ENCODE data around the gene B3GNT7. TPM values are rescaled to one million over a fixed set of nuclear protein-coding genes. Genes with fewer than 3 reads are reported as not detected.

B3GNT7 gene
- total RNA-seq, 1 donor from 2014 or later, result 0.90 TPM

DNA sequence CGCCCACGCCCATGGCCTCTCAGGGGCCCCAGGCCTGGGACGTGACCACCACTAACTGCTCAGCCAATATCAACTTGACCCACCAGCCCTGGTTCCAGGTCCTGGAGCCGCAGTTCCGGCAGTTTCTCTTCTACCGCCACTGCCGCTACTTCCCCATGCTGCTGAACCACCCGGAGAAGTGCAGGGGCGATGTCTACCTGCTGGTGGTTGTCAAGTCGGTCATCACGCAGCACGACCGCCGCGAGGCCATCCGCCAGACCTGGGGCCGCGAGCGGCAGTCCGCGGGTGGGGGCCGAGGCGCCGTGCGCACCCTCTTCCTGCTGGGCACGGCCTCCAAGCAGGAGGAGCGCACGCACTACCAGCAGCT is 2.4 kb downstream of the B3GNT7 start:
- Histone ChIP-seq H3K4me2 (no peak overlapping the region), H3F3A (ENCODE audit: low read depth) (peaks cover 24% of the 10 kb centered on the region), H3K9me3 (ENCODE audit: low read depth) (no peaks in the 10 kb centered on the region), H3K4me3 (no peak overlapping the region), H4K20me1 (ENCODE audit: low read depth) (no peaks in the 10 kb centered on the region), H3K27me3 (peaks cover 34% of the 10 kb centered on the region), H2AFZ (replicated peaks) (no peak overlapping the region), H3K36me3 (no peaks in the 10 kb centered on the region), H3K27ac (no peak overlapping the region), H3K9ac (no peak overlapping the region), H3K79me2 (ENCODE audit: low read depth) (no peaks in the 10 kb centered on the region), H3K4me1 (peaks cover 26% of the 10 kb centered on the region)
- Mint-ChIP-seq H3K27ac (no peak overlapping the region), H3K36me3 (no peaks in the 10 kb centered on the region), H3K4me1 (peaks cover 28% of the 10 kb centered on the region), H3K27me3 (ENCODE audit: insufficient read depth, low read depth) (peaks cover 37% of the 10 kb centered on the region), H3K9me3 (no peaks in the 10 kb centered on the region), H3K4me3 (no peak overlapping the region)
- DNase-seq (ENCODE audit: low spot score), result no peak
- TF ChIP-seq EZH2phosphoT487 (IDR thresholded peaks at IDR 0.05) (no peak), EZH2 (IDR thresholded peaks at IDR 0.05) (no peak), CTCF (IDR thresholded peaks at IDR 0.05) (no peak)

GRCh38 chr2:231398585-231398984 is 3.1 kb downstream of the B3GNT7 start:
- no peaks in the 10 kb centered on the region for H4K20me1 ChIP-seq (ENCODE audit: low read depth)
- no peak overlapping the region for H3K27ac ChIP-seq
- TF ChIP-seq EZH2 (IDR thresholded peaks at IDR 0.05) (no peak), EZH2phosphoT487 (IDR thresholded peaks at IDR 0.05) (no peak), CTCF (IDR thresholded peaks at IDR 0.05) (no peak)
- peaks cover 25% of the 10 kb centered on the region for H3K4me1 Mint-ChIP-seq
- H3K4me3 Mint-ChIP-seq, result no peak overlapping the region
- H3K36me3 ChIP-seq, result no peaks in the 10 kb centered on the region
- H3K36me3 Mint-ChIP-seq, result no peaks in the 10 kb centered on the region
- peaks cover 31% of the 10 kb centered on the region for H3K27me3 Mint-ChIP-seq (ENCODE audit: insufficient read depth, low read depth)
- no peak overlapping the region for H3K4me3 ChIP-seq
- no peaks in the 10 kb centered on the region for H3K9me3 Mint-ChIP-seq
- H3K27ac Mint-ChIP-seq, result no peak overlapping the region
- H3K4me2 ChIP-seq, result no peak overlapping the region
- H3K9me3 ChIP-seq (ENCODE audit: low read depth), result no peaks in the 10 kb centered on the region
- H3K9ac ChIP-seq, result no peak overlapping the region
- H2AFZ ChIP-seq (replicated peaks), result no peak overlapping the region
- H3K79me2 ChIP-seq (ENCODE audit: low read depth), result no peaks in the 10 kb centered on the region
- no peak for DNase-seq (ENCODE audit: low spot score)
- H3K27me3 ChIP-seq, result peaks cover 34% of the 10 kb centered on the region
- peaks cover 25% of the 10 kb centered on the region for H3K4me1 ChIP-seq
- peaks cover 24% of the 10 kb centered on the region for H3F3A ChIP-seq (ENCODE audit: low read depth)

DNA sequence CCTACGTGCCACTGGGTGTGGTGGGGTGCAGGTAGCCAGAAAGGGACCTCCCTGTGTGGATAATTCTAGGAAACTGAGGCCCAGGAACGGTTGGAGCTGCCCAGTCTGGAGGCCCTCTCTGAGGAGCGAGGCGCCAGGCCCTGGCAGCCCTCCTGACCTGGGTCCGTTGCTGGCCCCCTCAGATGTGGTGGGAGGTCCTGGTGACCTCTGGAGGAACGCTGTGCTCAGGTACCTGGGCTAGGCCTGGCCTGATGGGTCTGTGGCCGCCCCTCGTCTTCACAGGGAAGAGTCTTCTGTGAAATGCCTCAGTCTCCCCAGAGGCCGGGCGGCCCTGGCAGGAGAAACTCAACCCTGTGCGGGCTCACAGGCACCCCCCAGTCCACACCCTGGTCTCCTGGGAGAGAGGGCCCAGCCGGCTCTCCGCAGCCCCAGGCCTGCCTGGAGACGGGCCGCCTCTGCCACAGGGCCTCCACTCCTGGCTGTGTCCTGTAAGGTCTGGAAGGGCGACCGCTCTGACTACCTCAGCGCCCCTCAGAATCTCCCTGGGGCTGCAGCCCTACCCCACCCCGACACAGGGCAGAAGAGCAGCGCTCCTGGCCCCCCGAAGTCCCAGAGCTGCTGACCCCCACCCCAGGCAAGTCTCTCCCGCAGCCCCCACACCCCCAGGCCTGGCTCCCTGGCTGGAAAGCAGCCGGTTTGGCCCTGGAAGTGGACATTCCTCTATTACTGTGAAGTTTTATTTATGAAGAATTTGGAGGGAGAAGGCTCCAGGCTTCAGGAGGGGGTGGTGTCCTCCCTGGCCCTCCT is 3.7 kb downstream of the B3GNT7 start:
- Mint-ChIP-seq H3K36me3 (no peaks in the 10 kb centered on the region), H3K9me3 (no peaks in the 10 kb centered on the region), H3K4me1 (peaks cover 25% of the 10 kb centered on the region), H3K27me3 (ENCODE audit: insufficient read depth, low read depth) (peaks cover 30% of the 10 kb centered on the region), H3K4me3 (no peak overlapping the region), H3K27ac (no peak overlapping the region)
- DNase-seq (ENCODE audit: low spot score), result no peak
- no peaks in the 10 kb centered on the region for H3K36me3 ChIP-seq
- H3K4me3 ChIP-seq, result no peak overlapping the region
- H3K79me2 ChIP-seq (ENCODE audit: low read depth), result no peaks in the 10 kb centered on the region
- H3K4me1 ChIP-seq, result peaks cover 25% of the 10 kb centered on the region
- H3K4me2 ChIP-seq, result no peak overlapping the region
- H4K20me1 ChIP-seq (ENCODE audit: low read depth), result no peaks in the 10 kb centered on the region
- no peaks in the 10 kb centered on the region for H3K9me3 ChIP-seq (ENCODE audit: low read depth)
- no peak overlapping the region for H3K9ac ChIP-seq
- H2AFZ ChIP-seq (replicated peaks), result no peak overlapping the region
- H3K27ac ChIP-seq, result no peak overlapping the region
- TF ChIP-seq EZH2phosphoT487 (IDR thresholded peaks at IDR 0.05) (no peak), EZH2 (IDR thresholded peaks at IDR 0.05) (no peak), CTCF (IDR thresholded peaks at IDR 0.05) (no peak)
- peaks cover 20% of the 10 kb centered on the region for H3F3A ChIP-seq (ENCODE audit: low read depth)
- peaks cover 32% of the 10 kb centered on the region for H3K27me3 ChIP-seq

Data from neural progenitor cell (in vitro differentiated cells).